T-helper 9 cell (primary cell): ENCODE results near the gene CREB3L1.
"Not testable (repeated sequence)": the region's sequence is repeated elsewhere in the genome, so short reads cannot be mapped to it uniquely, and the experiment has no call there.

ENCODE experiments used
- DNase-seq: peaks from one replicate; pipeline ENCODE4 v3.0.0-alpha.2; 2020

Gene CREB3L1

GRCh38 chr11:46249103-46249937 lies 28.1 kb upstream of the CREB3L1 start:
- no peak for DNase-seq

GRCh38 chr11:46249938-46250744 lies 27.3 kb upstream of the CREB3L1 start:
- no peak for DNase-seq

- no peak for DNase-seq
These were observed 26.8 kb upstream of the CREB3L1 start for GRCh38 chr11:46250745-46251052.

- no peak for DNase-seq
These were observed 25.5 kb upstream of the CREB3L1 start for GRCh38 chr11:46251954-46252353.

- no peak for DNase-seq
These were observed 25.0 kb upstream of the CREB3L1 start for GRCh38 chr11:46252373-46252914.

- no peak for DNase-seq
These were observed 24.0 kb upstream of the CREB3L1 start for GRCh38 chr11:46253258-46254132.

GRCh38 chr11:46254133-46254491 lies 23.4 kb upstream of the CREB3L1 start:
- no peak for DNase-seq

- no peak for DNase-seq
These were observed 20.9 kb upstream of the CREB3L1 start for GRCh38 chr11:46256540-46257001.

GRCh38 chr11:46259347-46259746 lies 18.1 kb upstream of the CREB3L1 start:
- DNase-seq: not testable (repeated sequence)

- DNase-seq: no peak
These were observed 17.4 kb upstream of the CREB3L1 start for GRCh38 chr11:46259971-46260560.

- DNase-seq: no peak
These were observed 14.3 kb upstream of the CREB3L1 start for GRCh38 chr11:46263120-46263519.

GRCh38 chr11:46264030-46264429 lies 13.4 kb upstream of the CREB3L1 start:
- no peak for DNase-seq

- no peak for DNase-seq
These were observed 12.5 kb upstream of the CREB3L1 start for GRCh38 chr11:46264976-46265375.

GRCh38 chr11:46265764-46266163 lies 11.7 kb upstream of the CREB3L1 start:
- DNase-seq: no peak

GRCh38 chr11:46267930-46268329 lies 9.5 kb upstream of the CREB3L1 start:
- no peak for DNase-seq

- no peak for DNase-seq
These were observed 6.8 kb upstream of the CREB3L1 start for GRCh38 chr11:46270684-46271083.

- no peak for DNase-seq
These were observed 6.1 kb upstream of the CREB3L1 start for GRCh38 chr11:46271407-46271806.

- no peak for DNase-seq
These were observed 5.3 kb upstream of the CREB3L1 start for GRCh38 chr11:46271875-46272815.

GRCh38 chr11:46272816-46273427 lies 4.5 kb upstream of the CREB3L1 start:
- no peak for DNase-seq

GRCh38 chr11:46273511-46274205 lies 3.8 kb upstream of the CREB3L1 start:
- DNase-seq: no peak
